ENCODE data around the gene DOCK2. TPM values are rescaled to one million over a fixed set of nuclear protein-coding genes. Genes with fewer than 3 reads are reported as not detected.

Gene DOCK2
- total RNA-seq, 4 donors from 2014 or later, result 0.32 to 5.3 (median 2.7) TPM

- in situ Hi-C loops (cut with MboI; ENCODE audit: low sequenced_read_pairs in 4 of 4), result no loop called here
- no peaks in the 10 kb centered on the region for H3K36me3 ChIP-seq
Observed at GRCh38 chr5:169702693-169703481, 65.8 kb downstream of the DOCK2 start.

GRCh38 chr5:169703813-169704212 lies 66.7 kb downstream of the DOCK2 start:
- DNase-seq (no peak), ATAC-seq (no peak)
- Histone ChIP-seq H3K4me1 (no peaks in the 10 kb centered on the region), H3K36me3 (no peaks in the 10 kb centered on the region), H3K4me3 (no peak overlapping the region), H3K27ac (no peak overlapping the region), H3K27me3 (no peaks in the 10 kb centered on the region), H3K9me3 (no peaks in the 10 kb centered on the region)
- in situ Hi-C loops (cut with MboI; ENCODE audit: low sequenced_read_pairs in 4 of 4), result no loop called here
- intact Hi-C loops (cut with DNase I; ENCODE audit: low total_unique reads), result no loop called here
- TF ChIP-seq CTCF (IDR thresholded peaks at IDR 0.05 in 4 of 5, conservative IDR thresholded peaks at IDR 0.05 in 1 of 5) (no peak), POLR2A (IDR thresholded peaks at IDR 0.05) (no peak)

More at GRCh38 chr5:169702693-169703481, 65.8 kb downstream of the DOCK2 start:
- H3K4me1 ChIP-seq, result no peaks in the 10 kb centered on the region
- H3K4me3 ChIP-seq, result no peak overlapping the region
- H3K27me3 ChIP-seq, result no peaks in the 10 kb centered on the region
- TF ChIP-seq POLR2A (IDR thresholded peaks at IDR 0.05), result no peak
- no peak for TF ChIP-seq CTCF (IDR thresholded peaks at IDR 0.05 in 4 of 5, conservative IDR thresholded peaks at IDR 0.05 in 1 of 5)
- H3K27ac ChIP-seq, result no peak overlapping the region
- H3K9me3 ChIP-seq, result no peaks in the 10 kb centered on the region
- DNase-seq (no peak), ATAC-seq (no peak)
- intact Hi-C loops (cut with DNase I; ENCODE audit: low total_unique reads), result no loop called here

- DNase-seq (no peak), ATAC-seq (no peak)
- in situ Hi-C loops (cut with MboI; ENCODE audit: low sequenced_read_pairs in 4 of 4) (no loop called here), intact Hi-C loops (cut with DNase I; ENCODE audit: low total_unique reads) (no loop called here)
- no peaks in the 10 kb centered on the region for H3K27me3 ChIP-seq
- no peak overlapping the region for H3K27ac ChIP-seq
- H3K4me1 ChIP-seq, result no peaks in the 10 kb centered on the region
- H3K4me3 ChIP-seq, result no peak overlapping the region
- H3K36me3 ChIP-seq, result no peaks in the 10 kb centered on the region
- H3K9me3 ChIP-seq, result no peaks in the 10 kb centered on the region
- TF ChIP-seq POLR2A (IDR thresholded peaks at IDR 0.05) (no peak), CTCF (IDR thresholded peaks at IDR 0.05 in 4 of 5, conservative IDR thresholded peaks at IDR 0.05 in 1 of 5) (no peak)
Observed at GRCh38 chr5:169705322-169705721, 68.2 kb downstream of the DOCK2 start.

- no peak for DNase-seq
Observed at GRCh38 chr5:169706071-169706470, 69.0 kb downstream of the DOCK2 start.

More at GRCh38 chr5:169706071-169706470, 69.0 kb downstream of the DOCK2 start:
- Histone ChIP-seq H3K9me3 (no peaks in the 10 kb centered on the region), H3K4me3 (no peak overlapping the region), H3K27ac (no peak overlapping the region), H3K27me3 (no peaks in the 10 kb centered on the region), H3K4me1 (no peaks in the 10 kb centered on the region), H3K36me3 (no peaks in the 10 kb centered on the region)
- no peak for ATAC-seq
- in situ Hi-C loops (cut with MboI; ENCODE audit: low sequenced_read_pairs in 4 of 4), result no loop called here
- intact Hi-C loops (cut with DNase I; ENCODE audit: low total_unique reads), result no loop called here
- TF ChIP-seq CTCF (IDR thresholded peaks at IDR 0.05 in 4 of 5, conservative IDR thresholded peaks at IDR 0.05 in 1 of 5) (no peak), POLR2A (IDR thresholded peaks at IDR 0.05) (no peak)
